ENCODE measurements around the gene CSNK1D. TPM values are rescaled to one million over a fixed set of nuclear protein-coding genes. Genes with fewer than 3 reads are reported as not detected.

CSNK1D gene
- total and polyA plus RNA-seq, 2 donors (not counting 1 experiment from before 2014, with no cell fraction given) = 196 to 241 TPM

GRCh38 chr17:82297280-82297713 is 23.8 kb upstream of the CSNK1D start:
- Histone ChIP-seq H4K20me1 (ENCODE audit: control insufficient read depth, insufficient read depth, low read length, poor library complexity, severe bottlenecking) (no peaks in the 10 kb centered on the region), H3K27me3 (replicated peaks in 1 of 4; ENCODE audit: control extremely low read depth in 1 of 4, control insufficient read depth in 3 of 4, insufficient read depth in 4 of 4, low read length in 3 of 4) (no peaks in the 10 kb centered on the region), H3K27ac (ENCODE audit: low read length in 2 of 2) (peak overlapping the region; percentile 99 to 100), H2AFZ (ENCODE audit: insufficient read depth, low read depth, low read length, poor library complexity, severe bottlenecking) (peak overlapping the region; percentile 15), H3K9me3 (ENCODE audit: control extremely low read depth in 1 of 3, control insufficient read depth in 2 of 3, insufficient read depth in 1 of 3, low read length in 2 of 3) (no peaks in the 10 kb centered on the region), H3K4me2 (replicated peaks; ENCODE audit: low read depth, low read length, poor library complexity, severe bottlenecking) (peak overlapping the region; percentile 99), H3K36me3 (replicated peaks in 1 of 2; ENCODE audit: control extremely low read depth in 1 of 2, control insufficient read depth in 1 of 2, extremely low read depth in 1 of 2, insufficient read depth in 2 of 2, low read length in 1 of 2) (no peaks in the 10 kb centered on the region), H3K9ac (ENCODE audit: low read length) (peak overlapping the region; percentile 99), H3K4me3 (ENCODE audit: control extremely low read depth in 1 of 5, extremely low read depth in 1 of 5, insufficient read depth in 1 of 5, low read depth in 2 of 5, low read length in 4 of 5) (peak overlapping the region; percentile 71 to 99 (median 87)), H3K79me2 (ENCODE audit: control insufficient read depth, insufficient read depth, low read length) (no peaks in the 10 kb centered on the region), H3K4me1 (ENCODE audit: control insufficient read depth in 2 of 2, insufficient read depth in 2 of 2, low read length in 2 of 2) (peaks cover 38 to 62% of the 10 kb centered on the region in 2 donors)
- peaks cover 76% of the 10 kb centered on the region for H3K4me1 Mint-ChIP-seq
- TF ChIP-seq EZH2 (IDR thresholded peaks at IDR 0.05; ENCODE audit: borderline replicate concordance, insufficient read depth, low read depth, low read length, poor library complexity, severe bottlenecking) = no peak
- TF ChIP-seq CTCF (IDR thresholded peaks at IDR 0.05) = no peak
- intact Hi-C loops (cut with micrococcal nuclease) = loop anchor here (1.0 to 10.0 kb wide), 4 partner anchors 24 to 432 kb away; partner anchors contain the start of genes CSNK1D, HEXD, OGFOD3 and P4HB
- POLR2A ChIA-PET = interaction anchor here (0.5 to 2.9 kb wide), 12 partner anchors 16 to 260 kb away, joined by 3 to 20 read pairs (median 6); partner anchors contain the start of genes CSNK1D, DCXR, SECTM1 and SLC16A3
- CTCF ChIA-PET = interaction anchor here (1.0 to 5.5 kb wide), 6 partner anchors 11 to 84 kb away, joined by 3 to 24 read pairs (median 6); no protein-coding TSS in a partner anchor
- WGBS (ENCODE audit: insufficient coverage) = 7% methylated on average over 18 of the region's 19 CpGs
- no peaks in the 10 kb centered on the region for H3K27me3 Mint-ChIP-seq
- ATAC-seq (ENCODE audit: low read depth) = peak; percentile 15
- H3K9me3 Mint-ChIP-seq (ENCODE audit: insufficient read depth) = no peaks in the 10 kb centered on the region
- DNase-seq = peak; percentile 90
- H3K4me3 Mint-ChIP-seq = peak overlapping the region; percentile 99
- H3K27ac Mint-ChIP-seq = peak overlapping the region; percentile 100

Measured in B cell (primary cell).